Heart left ventricle (tissue), 13 donors: ENCODE data around the gene HCN2.

Source experiments
- POLR2A ChIP-seq, 2 donors: fragments of 450-650 bp; IDR thresholded peaks; one replicate each; pipeline ENCODE4 v1.6.1; 2017; ENCODE audit warnings: antibody characterized with exemption in 2 of 2, mild to moderate bottlenecking in 2 of 2, moderate library complexity in 2 of 2
- TF ChIP-seq, protein P1 (sequence below), 12 donors: fragments of 200-600 bp; sonication (generic) in 4 of 12; IDR thresholded peaks; one replicate each; pipeline versions ENCODE4 v1.5.0 to v1.8.0; 2018 to 2022; ENCODE audit warnings: antibody characterized with exemption in 12 of 12, mild to moderate bottlenecking in 5 of 12
- donor health status: ischemic (EF 13 %, LVEDD 7.1; RV severe dilation, severe dysfunction).
- donor health status: DM: no; HTN: yes; CAD: no.
- donor health status: DM: no; HTN: no; CAD: no.
- donor health status: ischemic (EF 25% LVEDD 6.9; RV normal size, moderate dysfunction).
- donor health status: ischemic (EF 25% LVEDD 5.7; RV mildly dilated, moderate dysfunction).
- donor health status: ischemic (EF 35%, LVEDD 5.7; RV mildly dilated, moderate dysfunction).
- donor health status: nonischemic (EF 11% LVEDD 7.7; RV severe dilation, severe dysfunction).
- donor health status: DM: yes; HTN: yes; CAD: no.
- donor health status: PGD.
- donor health status: ischemic (EF 29% LVEDD 5.4; RV normal size, mild dysfunction).
- donor health status: nonischemic (EF 23%, LVEDD 6.1; RV moderate dilation, normal function).

GRCh38 chr19:653425-653824 lies 63.7 kb downstream of the HCN2 start:
- TF ChIP-seq, protein P1, sequence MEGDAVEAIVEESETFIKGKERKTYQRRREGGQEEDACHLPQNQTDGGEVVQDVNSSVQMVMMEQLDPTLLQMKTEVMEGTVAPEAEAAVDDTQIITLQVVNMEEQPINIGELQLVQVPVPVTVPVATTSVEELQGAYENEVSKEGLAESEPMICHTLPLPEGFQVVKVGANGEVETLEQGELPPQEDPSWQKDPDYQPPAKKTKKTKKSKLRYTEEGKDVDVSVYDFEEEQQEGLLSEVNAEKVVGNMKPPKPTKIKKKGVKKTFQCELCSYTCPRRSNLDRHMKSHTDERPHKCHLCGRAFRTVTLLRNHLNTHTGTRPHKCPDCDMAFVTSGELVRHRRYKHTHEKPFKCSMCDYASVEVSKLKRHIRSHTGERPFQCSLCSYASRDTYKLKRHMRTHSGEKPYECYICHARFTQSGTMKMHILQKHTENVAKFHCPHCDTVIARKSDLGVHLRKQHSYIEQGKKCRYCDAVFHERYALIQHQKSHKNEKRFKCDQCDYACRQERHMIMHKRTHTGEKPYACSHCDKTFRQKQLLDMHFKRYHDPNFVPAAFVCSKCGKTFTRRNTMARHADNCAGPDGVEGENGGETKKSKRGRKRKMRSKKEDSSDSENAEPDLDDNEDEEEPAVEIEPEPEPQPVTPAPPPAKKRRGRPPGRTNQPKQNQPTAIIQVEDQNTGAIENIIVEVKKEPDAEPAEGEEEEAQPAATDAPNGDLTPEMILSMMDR (IDR thresholded peaks at IDR 0.05): no peak
- TF ChIP-seq POLR2A (IDR thresholded peaks at IDR 0.05): no peak
